ENCODE data around the gene ARHGAP26.

DNA sequence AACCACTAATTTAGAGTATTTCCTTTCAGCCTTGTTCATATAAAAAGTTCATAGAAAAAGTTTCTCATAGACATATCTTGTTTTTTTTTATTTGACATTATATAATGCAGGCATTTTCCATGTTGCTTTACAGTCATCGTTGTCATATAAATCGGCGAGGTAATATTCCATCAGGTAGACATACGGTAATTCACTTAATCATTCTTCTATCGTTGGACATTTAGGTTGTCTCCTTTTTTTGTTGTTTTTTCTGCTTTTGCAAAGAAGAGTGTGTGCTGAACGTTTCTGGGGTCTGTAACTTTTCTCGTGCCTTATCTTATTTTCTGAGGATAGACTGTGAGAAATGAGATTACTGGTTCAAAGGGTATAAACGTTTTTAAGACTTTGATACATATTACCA lies 283.6 kb downstream of the ARHGAP26 start:
- TF ChIP-seq, protein P1, sequence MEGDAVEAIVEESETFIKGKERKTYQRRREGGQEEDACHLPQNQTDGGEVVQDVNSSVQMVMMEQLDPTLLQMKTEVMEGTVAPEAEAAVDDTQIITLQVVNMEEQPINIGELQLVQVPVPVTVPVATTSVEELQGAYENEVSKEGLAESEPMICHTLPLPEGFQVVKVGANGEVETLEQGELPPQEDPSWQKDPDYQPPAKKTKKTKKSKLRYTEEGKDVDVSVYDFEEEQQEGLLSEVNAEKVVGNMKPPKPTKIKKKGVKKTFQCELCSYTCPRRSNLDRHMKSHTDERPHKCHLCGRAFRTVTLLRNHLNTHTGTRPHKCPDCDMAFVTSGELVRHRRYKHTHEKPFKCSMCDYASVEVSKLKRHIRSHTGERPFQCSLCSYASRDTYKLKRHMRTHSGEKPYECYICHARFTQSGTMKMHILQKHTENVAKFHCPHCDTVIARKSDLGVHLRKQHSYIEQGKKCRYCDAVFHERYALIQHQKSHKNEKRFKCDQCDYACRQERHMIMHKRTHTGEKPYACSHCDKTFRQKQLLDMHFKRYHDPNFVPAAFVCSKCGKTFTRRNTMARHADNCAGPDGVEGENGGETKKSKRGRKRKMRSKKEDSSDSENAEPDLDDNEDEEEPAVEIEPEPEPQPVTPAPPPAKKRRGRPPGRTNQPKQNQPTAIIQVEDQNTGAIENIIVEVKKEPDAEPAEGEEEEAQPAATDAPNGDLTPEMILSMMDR (conservative IDR thresholded peaks at IDR 0.05; ENCODE audit: low read depth, low read length) = no peak
- TF ChIP-seq RCOR1 (IDR thresholded peaks at IDR 0.05; ENCODE audit: insufficient replicate concordance, low read length) (no peak), RAD21 (IDR thresholded peaks at IDR 0.05; ENCODE audit: low read length) (no peak), SMC3 (IDR thresholded peaks at IDR 0.05; ENCODE audit: low read depth, low read length) (no peak), USF2 (IDR thresholded peaks at IDR 0.05; ENCODE audit: low read depth, low read length) (no peak), RFX5 (IDR thresholded peaks at IDR 0.05; ENCODE audit: low read depth, low read length) (no peak), CEBPB (IDR thresholded peaks at IDR 0.05; ENCODE audit: low read depth, low read length) (no peak), POLR2A (IDR thresholded peaks at IDR 0.05; ENCODE audit: low read depth, low read length) (no peak), MXI1 (IDR thresholded peaks at IDR 0.05; ENCODE audit: borderline replicate concordance, low read depth, low read length) (no peak), NFE2L2 (IDR thresholded peaks at IDR 0.05; ENCODE audit: low read depth, low read length) (no peak), MAFK (IDR thresholded peaks at IDR 0.05; ENCODE audit: low read depth, low read length) (no peak), BHLHE40 (IDR thresholded peaks at IDR 0.05; ENCODE audit: low read depth, low read length) (no peak)
- TF ChIP-seq, protein P2, sequence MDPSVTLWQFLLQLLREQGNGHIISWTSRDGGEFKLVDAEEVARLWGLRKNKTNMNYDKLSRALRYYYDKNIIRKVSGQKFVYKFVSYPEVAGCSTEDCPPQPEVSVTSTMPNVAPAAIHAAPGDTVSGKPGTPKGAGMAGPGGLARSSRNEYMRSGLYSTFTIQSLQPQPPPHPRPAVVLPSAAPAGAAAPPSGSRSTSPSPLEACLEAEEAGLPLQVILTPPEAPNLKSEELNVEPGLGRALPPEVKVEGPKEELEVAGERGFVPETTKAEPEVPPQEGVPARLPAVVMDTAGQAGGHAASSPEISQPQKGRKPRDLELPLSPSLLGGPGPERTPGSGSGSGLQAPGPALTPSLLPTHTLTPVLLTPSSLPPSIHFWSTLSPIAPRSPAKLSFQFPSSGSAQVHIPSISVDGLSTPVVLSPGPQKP (IDR thresholded peaks at IDR 0.05; ENCODE audit: borderline replicate concordance, low read depth, low read length) = no peak
